ENCODE results near the gene GSK3A.

GSK3A gene

DNA sequence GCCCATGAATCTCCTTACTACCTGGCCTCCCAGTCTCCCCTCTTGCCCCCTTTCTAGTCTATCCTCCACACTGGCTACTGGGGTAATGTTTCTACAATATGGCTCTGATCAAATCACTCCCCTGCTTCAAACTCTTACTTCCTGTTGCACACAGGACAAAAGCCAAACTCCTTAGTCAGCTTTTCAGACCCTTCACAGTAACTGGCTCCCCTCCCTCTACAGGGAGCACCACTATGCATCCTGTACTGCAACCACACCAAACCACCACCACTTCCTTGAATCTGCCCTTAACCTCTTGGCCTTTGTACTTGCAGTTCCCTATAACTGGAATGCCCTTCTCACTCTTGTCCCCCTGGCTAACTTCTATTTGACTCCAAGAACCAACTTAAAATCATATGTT lies 57.1 kb downstream of the GSK3A start:
- no peaks in the 10 kb centered on the region for H4K20me1 ChIP-seq (ENCODE audit: insufficient read depth, low read length, poor library complexity, severe bottlenecking)
- peak overlapping the region; percentile 34 for H3K4me3 ChIP-seq (ENCODE audit: low read length, poor library complexity, severe bottlenecking)
- no peaks in the 10 kb centered on the region for H3K36me3 ChIP-seq (ENCODE audit: insufficient read depth, low read length)
- no peak overlapping the region for H2AFZ ChIP-seq (ENCODE audit: low read length)
- TF ChIP-seq, protein P1, sequence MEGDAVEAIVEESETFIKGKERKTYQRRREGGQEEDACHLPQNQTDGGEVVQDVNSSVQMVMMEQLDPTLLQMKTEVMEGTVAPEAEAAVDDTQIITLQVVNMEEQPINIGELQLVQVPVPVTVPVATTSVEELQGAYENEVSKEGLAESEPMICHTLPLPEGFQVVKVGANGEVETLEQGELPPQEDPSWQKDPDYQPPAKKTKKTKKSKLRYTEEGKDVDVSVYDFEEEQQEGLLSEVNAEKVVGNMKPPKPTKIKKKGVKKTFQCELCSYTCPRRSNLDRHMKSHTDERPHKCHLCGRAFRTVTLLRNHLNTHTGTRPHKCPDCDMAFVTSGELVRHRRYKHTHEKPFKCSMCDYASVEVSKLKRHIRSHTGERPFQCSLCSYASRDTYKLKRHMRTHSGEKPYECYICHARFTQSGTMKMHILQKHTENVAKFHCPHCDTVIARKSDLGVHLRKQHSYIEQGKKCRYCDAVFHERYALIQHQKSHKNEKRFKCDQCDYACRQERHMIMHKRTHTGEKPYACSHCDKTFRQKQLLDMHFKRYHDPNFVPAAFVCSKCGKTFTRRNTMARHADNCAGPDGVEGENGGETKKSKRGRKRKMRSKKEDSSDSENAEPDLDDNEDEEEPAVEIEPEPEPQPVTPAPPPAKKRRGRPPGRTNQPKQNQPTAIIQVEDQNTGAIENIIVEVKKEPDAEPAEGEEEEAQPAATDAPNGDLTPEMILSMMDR (conservative IDR thresholded peaks at IDR 0.05; ENCODE audit: low read length), result no peak
- no peak for TF ChIP-seq EZH2phosphoT487 (IDR thresholded peaks at IDR 0.05; ENCODE audit: borderline replicate concordance)
- peak overlapping the region; percentile 61 for H3K4me2 ChIP-seq (ENCODE audit: low read depth, low read length, poor library complexity, severe bottlenecking)
- H3K9me2 ChIP-seq (replicated peaks; ENCODE audit: low read depth, low read length), result no peaks in the 10 kb centered on the region
- peak overlapping the region; percentile 44 for H3K9ac ChIP-seq (ENCODE audit: low read depth, low read length, poor library complexity, severe bottlenecking)
- H3F3A ChIP-seq (ENCODE audit: low read depth), result 0 out of 2 replicates have a peak, but pooled peaks cover 3% of the 10 kb centered on the region
- H3K9me3 ChIP-seq (ENCODE audit: insufficient read depth, low read depth, low read length), result no peaks in the 10 kb centered on the region
- no peaks in the 10 kb centered on the region for H3K27me3 ChIP-seq (ENCODE audit: insufficient read depth, low read length, poor library complexity, severe bottlenecking)
- no peaks in the 10 kb centered on the region for H3K79me2 ChIP-seq (ENCODE audit: insufficient read depth, low read length)
- H3K4me1 ChIP-seq (ENCODE audit: insufficient read depth, low read length, poor library complexity, severe bottlenecking), result peaks cover 27% of the 10 kb centered on the region

DNA sequence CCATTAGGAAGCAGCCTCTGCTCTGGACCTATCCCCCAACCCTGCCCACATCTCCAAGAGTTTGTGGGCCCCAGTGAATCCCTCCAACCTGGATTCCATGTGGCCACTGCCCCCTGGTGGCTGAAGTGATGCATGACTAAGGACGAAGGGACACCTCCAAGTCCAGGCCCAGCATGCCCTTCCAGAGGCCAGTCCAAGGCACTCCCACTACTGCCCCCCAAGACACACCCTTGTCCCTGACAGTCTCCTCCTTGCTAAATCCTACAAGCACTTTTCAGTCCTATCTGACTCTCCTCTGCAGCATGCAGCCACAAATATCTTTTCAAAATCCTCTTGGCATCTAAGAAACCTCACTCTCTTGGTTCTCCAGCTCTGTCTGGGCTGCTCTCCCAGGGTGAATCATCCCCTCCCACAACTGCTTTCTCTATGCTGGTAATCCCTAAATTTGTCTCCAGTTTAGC lies 58.0 kb downstream of the GSK3A start:
- peak overlapping the region; percentile 44 for H3K9ac ChIP-seq (ENCODE audit: low read depth, low read length, poor library complexity, severe bottlenecking)
- no peak overlapping the region for H3K4me3 ChIP-seq (ENCODE audit: low read length, poor library complexity, severe bottlenecking)
- H3K4me1 ChIP-seq (ENCODE audit: insufficient read depth, low read length, poor library complexity, severe bottlenecking), result peaks cover 26% of the 10 kb centered on the region
- TF ChIP-seq, protein P1 (conservative IDR thresholded peaks at IDR 0.05; ENCODE audit: low read length), result peak; percentile 96
- no peak for TF ChIP-seq EZH2phosphoT487 (IDR thresholded peaks at IDR 0.05; ENCODE audit: borderline replicate concordance)
- H3F3A ChIP-seq (ENCODE audit: low read depth), result 0 out of 2 replicates have a peak, but pooled peaks cover 3% of the 10 kb centered on the region
- H3K9me3 ChIP-seq (ENCODE audit: insufficient read depth, low read depth, low read length), result no peaks in the 10 kb centered on the region
- peak overlapping the region; percentile 61 for H3K4me2 ChIP-seq (ENCODE audit: low read depth, low read length, poor library complexity, severe bottlenecking)
- H3K27me3 ChIP-seq (ENCODE audit: insufficient read depth, low read length, poor library complexity, severe bottlenecking), result no peaks in the 10 kb centered on the region
- no peaks in the 10 kb centered on the region for H3K9me2 ChIP-seq (replicated peaks; ENCODE audit: low read depth, low read length)
- no peaks in the 10 kb centered on the region for H3K79me2 ChIP-seq (ENCODE audit: insufficient read depth, low read length)
- no peak overlapping the region for H2AFZ ChIP-seq (ENCODE audit: low read length)
- H3K36me3 ChIP-seq (ENCODE audit: insufficient read depth, low read length), result no peaks in the 10 kb centered on the region
- no peaks in the 10 kb centered on the region for H4K20me1 ChIP-seq (ENCODE audit: insufficient read depth, low read length, poor library complexity, severe bottlenecking)
